Effector CD4-positive, alpha-beta T cell (primary cell): ENCODE results near the gene KIF20B.

Experiments
- DNase-seq: peaks from one replicate; pipeline ENCODE4 v3.0.0-alpha.2; 2020
- total RNA-seq: gene quantifications from one replicate; lab custom pipeline; 2026; lab: John Stamatoyannopoulos, UW

Gene KIF20B, protein sequence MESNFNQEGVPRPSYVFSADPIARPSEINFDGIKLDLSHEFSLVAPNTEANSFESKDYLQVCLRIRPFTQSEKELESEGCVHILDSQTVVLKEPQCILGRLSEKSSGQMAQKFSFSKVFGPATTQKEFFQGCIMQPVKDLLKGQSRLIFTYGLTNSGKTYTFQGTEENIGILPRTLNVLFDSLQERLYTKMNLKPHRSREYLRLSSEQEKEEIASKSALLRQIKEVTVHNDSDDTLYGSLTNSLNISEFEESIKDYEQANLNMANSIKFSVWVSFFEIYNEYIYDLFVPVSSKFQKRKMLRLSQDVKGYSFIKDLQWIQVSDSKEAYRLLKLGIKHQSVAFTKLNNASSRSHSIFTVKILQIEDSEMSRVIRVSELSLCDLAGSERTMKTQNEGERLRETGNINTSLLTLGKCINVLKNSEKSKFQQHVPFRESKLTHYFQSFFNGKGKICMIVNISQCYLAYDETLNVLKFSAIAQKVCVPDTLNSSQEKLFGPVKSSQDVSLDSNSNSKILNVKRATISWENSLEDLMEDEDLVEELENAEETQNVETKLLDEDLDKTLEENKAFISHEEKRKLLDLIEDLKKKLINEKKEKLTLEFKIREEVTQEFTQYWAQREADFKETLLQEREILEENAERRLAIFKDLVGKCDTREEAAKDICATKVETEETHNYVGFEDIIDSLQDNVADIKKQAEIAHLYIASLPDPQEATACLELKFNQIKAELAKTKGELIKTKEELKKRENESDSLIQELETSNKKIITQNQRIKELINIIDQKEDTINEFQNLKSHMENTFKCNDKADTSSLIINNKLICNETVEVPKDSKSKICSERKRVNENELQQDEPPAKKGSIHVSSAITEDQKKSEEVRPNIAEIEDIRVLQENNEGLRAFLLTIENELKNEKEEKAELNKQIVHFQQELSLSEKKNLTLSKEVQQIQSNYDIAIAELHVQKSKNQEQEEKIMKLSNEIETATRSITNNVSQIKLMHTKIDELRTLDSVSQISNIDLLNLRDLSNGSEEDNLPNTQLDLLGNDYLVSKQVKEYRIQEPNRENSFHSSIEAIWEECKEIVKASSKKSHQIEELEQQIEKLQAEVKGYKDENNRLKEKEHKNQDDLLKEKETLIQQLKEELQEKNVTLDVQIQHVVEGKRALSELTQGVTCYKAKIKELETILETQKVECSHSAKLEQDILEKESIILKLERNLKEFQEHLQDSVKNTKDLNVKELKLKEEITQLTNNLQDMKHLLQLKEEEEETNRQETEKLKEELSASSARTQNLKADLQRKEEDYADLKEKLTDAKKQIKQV (N-terminal part only)
- 67.2 reads per million, percentile 74 among the genes with 10 or more reads in this experiment for total RNA-seq

DNA sequence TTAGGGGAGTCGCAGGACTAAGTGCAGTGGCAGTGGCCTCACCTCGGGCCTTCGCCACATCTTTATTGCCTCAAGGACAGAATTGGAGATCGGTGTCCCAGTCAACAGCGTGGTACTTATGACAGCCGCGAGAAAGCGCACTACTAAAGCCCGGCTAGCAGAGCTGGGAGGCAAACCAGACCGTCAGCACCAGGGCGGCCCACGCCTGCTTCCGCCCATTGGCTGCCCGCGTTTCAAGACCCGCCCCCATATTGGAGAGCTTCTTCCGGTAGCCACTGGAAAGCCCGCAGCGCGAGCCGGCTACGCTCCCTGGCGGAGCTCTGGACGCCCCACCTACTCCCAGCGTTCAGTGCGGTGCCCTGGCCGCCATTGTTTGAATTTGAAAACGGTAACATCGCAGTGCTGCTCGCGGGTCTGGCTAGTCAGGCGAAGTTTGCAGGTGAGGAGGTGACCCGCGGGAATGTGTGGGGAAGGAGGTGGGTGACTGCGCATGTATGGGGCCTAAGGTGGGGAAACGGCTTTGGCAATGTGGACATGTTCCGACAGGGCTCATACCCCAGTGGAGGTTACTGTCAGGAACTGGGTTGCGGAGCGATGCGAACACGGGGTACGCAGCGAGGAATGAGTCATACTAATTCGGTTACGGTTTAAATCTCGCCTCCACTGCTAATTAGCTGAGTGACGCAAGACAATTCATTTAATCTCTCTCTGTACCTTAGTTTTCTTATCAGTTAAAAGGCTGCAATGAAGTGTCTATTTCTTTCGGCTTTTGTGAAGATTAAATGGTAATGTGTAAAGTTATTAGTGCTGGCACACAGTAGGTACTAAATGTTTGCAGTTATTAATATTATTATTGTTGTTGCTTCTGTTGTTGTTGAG is at the start of gene KIF20B:
KIF20B (plus strand) TSS at position 349 of the 879 bp plus-strand sequence. CDS start 3,705 bp downstream, outside the sequence.
- DNase-seq: peak; percentile 93

DNA sequence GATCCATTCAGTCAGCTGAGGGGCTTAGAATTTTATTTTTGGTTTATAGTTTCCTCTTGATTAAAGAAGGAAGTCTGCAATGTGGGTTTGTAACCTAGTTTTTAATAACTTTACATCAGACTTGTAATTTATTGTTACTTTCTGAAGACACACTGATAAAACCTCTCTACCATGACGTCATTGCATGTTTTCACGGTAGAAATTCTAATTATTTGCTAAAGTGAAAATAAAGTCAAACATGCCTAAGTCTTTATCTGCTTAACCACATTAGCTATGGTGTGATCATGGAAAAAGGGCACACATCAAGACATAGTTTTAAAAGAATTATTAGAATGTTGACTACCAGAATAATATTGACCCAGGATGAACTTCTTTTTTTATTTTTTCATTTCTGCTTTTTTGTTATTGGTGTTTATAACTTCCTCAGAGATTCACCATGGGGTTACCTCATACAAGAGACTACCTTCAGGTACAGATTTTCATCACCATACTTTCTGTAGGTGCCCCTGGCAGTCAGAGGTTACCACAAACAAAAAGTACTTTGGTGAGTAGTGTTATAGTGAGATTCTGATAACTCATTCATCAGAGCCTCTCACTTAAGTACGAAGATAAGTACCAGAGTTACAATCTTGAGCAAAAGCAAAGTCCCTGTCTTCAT is 49.3 kb upstream of the KIF20B start:
- DNase-seq: no peak

- no peak for DNase-seq
Observed at GRCh38 chr10:89652806-89653370, 48.5 kb upstream of the KIF20B start.

DNA sequence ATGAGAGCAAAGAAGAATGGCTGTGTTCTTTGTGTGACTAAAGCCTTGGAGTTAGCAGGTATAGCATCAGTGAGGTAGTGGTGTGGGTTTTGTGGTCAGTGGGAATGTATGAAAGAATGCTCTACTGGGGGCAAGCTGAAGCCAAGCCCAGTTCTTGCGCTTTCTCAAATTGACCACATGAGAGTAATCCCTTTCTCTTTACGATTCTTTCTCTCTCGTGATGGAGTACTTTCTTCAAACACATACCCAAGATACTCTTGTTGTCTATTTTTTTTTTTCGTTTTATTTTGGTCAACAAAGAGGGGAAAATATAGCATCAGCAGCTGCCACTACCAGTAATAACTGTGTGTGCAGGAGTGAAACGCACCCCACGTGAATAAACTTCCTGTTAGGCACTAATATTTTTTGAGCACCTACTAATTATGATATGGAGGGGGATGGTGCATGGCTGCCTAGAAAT is 48.0 kb upstream of the KIF20B start:
- no peak for DNase-seq

DNA sequence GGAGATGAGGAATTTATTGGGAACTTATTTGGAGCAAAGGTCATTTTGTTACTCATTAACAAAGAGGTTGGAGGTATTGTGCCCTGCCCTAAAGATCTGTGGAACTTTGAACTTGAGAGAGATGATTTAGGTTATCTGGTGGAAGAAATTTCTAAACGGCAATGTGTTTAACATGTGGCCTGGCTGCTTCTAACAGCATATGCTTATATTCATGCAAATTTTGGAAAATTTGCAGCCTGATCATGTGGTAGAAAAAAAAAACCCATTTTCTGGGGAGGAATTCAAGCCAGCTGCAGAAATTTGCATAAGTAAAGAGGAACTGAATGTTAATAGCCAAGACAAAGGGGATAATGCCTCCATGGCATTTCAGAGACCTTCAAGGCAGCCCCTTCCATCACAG is 45.7 kb upstream of the KIF20B start:
- DNase-seq: no peak

GRCh38 chr10:89657302-89657701 is 44.1 kb upstream of the KIF20B start:
- no peak for DNase-seq

DNA sequence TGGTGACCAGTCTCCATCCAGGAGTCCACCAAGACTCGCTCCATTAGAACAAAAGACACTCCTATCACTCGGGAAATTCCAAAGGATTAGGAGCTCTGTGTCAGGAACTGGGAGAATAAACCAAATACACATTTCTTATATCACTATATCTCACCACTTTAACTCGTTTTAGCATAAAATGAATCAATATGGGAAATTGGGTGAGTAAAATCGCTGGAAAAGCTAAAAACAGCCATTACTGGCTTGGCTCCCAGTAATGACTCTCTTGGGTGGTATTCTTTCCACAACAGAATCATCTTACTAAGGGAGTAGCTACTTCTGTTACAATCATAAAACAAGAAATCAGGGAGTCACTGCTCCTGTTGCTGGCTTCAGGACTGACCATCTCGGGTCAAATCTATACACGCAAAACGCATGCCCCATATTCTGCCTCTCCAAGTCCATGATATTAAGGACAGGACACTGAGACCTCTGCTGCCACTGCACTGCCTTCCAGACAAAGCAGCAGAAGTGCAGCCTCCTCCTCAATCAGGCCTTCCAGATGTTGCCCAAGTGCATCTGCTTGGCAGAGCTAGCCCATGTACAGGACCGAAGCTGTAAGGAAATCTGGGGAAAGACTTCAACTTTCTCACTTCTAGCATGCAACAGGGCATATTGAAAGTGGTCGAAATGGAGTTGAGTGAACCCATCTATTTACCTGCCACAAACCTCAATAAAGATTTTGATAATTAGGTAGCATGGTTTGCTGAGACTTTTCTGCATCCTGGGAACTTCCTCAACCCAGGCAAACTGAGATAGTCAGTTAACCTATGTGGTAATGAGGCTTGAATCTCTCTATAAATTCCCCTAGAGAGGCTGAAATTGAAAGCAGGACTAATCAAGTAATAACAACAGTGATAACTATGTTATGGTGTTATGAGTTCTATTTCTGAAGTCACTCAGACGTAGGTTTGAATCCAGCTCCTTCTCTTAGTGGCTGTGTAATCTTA is 42.0 kb upstream of the KIF20B start:
- DNase-seq: no peak

DNA sequence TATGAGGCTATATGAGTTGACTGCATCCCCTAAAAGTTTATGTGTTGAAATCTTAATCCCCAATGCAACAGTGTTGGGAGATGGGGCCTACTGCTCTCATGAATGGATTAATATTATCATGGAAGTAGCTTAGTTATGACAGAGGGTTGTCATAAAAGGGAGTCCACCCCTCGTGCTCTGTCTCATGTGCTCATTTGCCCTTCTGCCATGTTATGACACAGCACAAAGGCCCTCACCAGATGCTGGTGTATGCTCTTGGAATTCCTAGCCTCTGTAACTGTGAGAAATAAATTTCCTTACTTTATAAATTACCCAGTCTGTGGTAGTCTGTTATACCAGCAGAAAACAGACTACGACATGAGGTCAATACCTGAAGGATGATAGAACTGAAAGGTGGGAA is 38.8 kb upstream of the KIF20B start:
- no peak for DNase-seq

DNA sequence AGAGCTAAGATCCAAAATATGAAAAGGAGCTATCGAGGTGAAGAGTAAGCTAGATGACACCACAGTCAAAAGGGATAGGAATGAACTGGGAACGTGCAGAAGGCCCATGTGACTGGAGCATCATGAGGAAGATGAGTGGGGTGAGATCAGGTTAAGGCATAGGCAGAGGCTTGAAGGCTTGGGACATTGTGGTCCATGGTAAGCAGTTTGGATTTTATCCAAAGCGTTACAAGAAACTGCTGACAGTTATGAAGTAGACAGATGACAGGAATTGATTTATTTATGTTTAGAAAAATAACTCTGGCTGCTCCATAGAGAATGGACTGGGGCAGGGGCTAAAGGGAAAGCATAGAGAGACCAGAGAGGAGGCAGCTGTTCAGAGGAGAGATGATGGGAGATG is 38.2 kb upstream of the KIF20B start:
- DNase-seq: no peak

DNA sequence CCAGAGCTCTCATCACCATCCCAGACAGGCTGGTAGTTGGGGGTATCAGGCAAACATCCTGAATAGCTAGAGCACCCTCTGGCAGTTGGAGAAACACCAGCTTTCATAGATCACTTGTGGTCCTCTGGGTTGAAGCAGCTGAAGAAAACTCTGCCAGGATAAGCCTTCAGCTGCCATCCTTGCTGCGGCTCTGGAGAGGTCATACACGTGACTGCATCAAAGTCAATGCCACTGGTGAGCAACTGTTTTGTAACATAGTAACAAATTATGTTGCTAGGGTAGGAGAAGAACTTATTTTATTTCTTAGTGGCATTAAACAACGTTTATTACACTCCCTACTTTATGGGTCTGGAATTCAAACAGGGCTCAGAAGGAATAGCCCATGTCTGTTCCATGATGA is 37.2 kb upstream of the KIF20B start:
- no peak for DNase-seq

GRCh38 chr10:89665302-89665701 is 36.1 kb upstream of the KIF20B start:
- DNase-seq: no peak

DNA sequence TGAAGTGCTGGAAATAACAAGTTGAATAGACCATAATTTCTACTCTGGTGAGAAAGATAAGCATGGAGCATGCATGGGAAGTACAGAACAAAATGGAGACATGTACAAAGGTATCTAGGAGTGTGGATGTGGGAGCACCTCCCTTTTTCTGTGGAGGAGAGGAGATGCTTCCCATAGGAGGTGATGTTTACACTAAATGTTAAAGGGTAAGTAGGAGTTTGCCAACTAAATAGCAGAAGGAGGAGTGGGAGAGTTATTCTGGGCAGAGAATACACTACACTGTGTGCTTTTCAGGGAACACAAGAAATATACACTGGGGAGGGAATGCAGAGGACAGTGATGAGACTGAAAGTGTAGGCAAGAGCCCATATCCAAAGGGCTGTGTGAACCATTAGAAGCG is 35.3 kb upstream of the KIF20B start:
- no peak for DNase-seq

GRCh38 chr10:89668386-89669071 is 32.9 kb upstream of the KIF20B start:
- no peak for DNase-seq

GRCh38 chr10:89669985-89670384 is 31.4 kb upstream of the KIF20B start:
- DNase-seq: no peak

DNA sequence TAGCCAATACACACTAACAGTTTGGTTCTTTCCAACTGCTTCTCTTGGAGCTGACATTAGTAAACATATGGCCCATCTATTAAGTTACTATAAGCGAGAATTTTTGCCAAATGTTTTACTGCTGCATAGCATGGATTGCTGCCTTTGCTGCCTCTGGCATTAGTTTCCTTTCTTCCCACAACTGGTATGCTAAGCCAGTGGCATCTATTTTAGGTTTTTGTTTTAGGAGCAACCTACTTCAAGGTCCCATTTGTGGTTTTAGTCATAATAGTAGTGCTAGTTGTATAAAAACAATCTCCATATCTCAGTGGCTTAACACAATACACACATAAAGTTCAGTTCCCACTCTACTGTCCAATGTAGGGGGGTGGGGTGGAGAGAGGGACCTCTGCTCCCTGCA is 30.5 kb upstream of the KIF20B start:
- DNase-seq: no peak

DNA sequence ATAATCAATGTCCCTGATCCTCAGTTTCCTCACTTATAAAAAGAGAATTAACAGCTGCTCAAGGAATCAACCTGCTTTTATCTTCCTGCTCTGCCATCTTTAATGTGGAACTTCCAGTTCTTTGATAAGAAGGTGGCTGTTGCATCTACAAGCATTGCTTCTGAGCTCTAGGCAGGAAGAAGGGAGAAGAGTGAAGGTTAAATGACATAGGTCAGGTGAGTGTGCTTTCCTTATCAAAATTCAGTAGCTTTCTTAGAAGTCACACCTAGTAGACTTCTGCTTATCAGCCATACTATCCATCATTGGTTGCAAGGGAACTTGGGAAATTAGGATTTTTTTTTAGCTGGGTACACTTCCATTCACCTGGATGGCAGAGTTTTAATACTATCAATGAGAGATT is 24.0 kb upstream of the KIF20B start:
- DNase-seq: no peak

DNA sequence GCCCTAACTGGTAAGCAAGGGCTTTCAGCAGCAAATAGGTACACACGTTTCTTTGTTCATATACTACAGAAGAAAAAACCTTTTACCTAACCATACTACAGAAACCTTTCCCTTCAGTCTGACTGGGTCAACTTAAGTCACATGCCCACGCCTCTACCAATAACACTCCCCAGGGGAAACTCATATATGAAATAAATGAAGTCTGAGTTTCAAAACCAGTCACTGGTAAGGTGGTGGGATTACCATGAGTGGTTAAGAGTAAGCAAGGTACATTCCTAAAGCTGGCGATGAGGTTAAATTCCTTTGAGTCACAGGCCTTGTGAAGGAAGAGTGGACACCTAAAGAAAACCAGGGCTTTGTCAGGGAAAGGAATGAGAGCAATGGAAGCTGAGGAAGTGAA is 21.4 kb upstream of the KIF20B start:
- no peak for DNase-seq

GRCh38 chr10:89683883-89684282 is 17.5 kb upstream of the KIF20B start:
- DNase-seq: no peak

GRCh38 chr10:89684604-89685003 is 16.8 kb upstream of the KIF20B start:
- no peak for DNase-seq
